GM15510 (cell line): ENCODE measurements around the gene GNG14.

Source experiments
- POLR2A ChIP-seq: IDR thresholded peaks from 3 replicates; pipeline ENCODE4 v1.6.1; 2011; ENCODE audit warnings: borderline replicate concordance; ENCODE audit not compliant: insufficient read length; ENCODE audit errors: extremely low read depth

GNG14 gene

DNA sequence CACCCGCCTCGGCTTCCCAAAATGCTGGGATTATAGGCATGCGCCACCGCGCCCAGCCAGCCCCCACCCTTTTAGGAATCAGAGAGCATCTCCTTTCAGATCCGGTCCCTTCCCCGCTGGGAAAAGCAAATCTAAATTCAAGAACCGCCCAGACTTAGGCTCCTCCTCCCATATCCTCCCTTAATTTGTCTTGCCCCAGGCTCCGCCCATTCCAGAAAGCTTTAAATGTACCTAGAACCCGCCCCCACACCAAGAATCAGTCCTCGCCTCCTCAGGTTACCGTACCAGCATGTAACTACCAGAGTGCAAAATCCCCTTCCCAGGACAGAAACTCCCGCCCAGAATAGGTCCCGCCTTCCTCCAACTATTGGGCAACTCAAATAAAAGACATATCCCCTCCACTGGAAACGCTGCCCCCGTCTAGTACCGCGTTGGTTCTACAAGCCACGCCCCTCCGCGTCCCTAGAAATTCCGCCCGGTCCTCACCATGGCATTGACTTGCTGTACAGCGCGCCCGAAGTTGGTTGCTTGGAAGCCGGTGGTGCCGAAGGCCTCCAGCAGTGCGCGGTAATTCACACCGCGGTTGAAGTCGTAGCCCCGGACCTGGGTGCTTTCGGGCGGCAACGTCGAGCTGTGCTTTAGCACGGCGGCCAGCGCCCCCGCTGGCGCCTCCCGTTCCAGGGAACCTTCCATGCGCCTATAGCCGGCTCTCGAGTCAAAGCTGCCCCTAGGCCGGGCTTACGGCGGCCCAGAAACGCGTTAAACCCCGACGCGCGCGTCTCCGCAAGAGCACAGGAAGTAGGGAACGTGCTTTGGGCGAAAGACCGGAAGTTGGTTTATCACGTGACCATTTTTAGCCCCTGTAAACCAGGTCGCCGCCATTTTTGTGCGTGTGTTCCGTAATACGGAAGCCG lies 6.5 kb upstream of the GNG14 start, which contains the start of gene DHPS:
TSS of gene DHPS (minus strand) at position 807 of the 914 bp plus-strand sequence. CDS start at position 693, 114 bp downstream.
- TF ChIP-seq POLR2A = peak; percentile 61

DNA sequence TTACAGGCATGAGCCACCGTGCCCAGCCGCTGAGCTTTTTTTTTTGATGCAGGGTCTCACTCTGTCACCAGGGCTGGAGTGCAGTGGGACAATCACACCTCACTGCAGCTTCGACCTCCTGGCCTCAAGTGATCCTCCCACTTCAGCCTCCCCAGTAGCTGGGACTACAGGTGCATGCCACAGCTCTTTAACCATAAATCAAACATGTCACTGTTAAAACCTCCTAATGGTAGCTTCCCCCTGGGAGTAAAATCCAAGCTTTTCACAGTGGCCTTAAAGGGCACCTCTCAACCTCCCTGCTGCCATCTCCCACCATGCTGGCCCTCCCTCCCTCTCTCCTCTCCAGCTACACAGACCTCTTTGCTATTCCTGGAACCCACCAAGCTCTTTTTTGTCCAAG lies 2.0 kb upstream of the GNG14 start:
- TF ChIP-seq POLR2A = no peak

DNA sequence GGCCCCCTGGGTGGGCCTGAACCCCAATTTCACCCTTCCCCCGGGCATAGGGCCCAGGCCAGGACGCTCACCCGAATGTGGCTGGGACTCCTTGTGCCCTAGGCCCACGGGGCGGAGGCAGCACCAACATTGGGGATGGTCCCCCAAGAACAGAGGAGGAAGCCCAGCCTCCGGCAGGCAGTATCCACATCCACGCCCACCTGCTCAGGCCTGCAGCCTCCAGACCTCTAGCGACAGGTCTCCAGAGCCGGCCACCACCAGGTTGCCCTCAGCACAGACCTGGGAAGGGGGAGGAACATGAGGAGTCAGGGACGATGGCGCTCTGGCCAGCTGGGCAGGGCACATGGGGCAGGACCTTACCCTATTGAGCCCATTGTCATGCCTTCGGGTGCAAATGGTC lies 1.2 kb downstream of the GNG14 start:
- TF ChIP-seq POLR2A = no peak

DNA sequence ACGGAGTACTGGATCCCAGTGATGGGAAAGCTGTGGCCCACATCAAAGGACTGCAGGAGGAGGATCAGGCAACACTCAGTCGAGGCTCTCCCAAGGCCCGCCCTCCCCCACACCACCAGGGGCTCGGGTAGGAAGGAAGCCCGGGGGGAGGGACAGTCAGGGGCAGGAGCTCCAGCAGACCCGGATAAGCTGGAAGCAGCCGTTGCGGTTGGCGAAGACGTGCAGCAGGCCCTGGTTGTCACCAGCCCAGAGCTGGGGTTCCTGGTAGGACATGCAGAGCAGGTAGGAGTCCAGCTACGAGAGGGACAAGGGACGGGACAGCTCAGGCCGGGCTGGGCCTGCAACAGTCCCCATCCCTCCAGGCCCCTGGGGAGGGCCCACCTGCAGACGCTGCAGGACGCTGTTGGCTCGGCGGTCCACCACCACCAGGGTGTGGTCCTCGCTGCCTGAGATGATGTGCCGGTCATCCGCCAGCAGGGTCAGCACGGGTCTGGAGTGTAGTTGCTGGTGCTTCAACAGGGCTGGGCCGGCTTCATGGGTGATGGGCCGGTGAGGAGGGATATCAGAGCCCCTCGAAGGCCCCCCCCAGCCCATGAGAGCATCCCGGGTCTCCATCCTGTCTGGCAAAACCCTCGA lies 1.9 kb downstream of the GNG14 start:
- TF ChIP-seq POLR2A = no peak

DNA sequence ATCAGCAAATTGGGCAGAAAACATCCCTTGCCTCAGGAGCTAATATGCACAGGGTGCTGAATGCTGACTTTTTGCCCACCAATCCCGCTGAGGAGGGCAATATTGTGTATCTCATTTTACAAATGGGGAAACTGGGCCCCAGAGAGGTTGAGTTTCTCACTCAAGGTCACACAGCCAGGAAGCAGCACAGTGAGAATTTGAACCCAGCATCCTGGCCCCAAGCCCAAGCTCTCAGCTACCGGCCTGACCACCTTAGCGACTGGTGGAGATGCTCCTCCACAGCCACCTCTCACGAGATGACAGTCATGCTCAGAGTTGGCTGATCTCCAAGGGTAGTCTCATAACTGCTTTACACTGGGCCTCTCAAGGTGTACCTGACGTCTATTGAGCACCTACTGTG lies 5.2 kb downstream of the GNG14 start:
- no peak for TF ChIP-seq POLR2A

DNA sequence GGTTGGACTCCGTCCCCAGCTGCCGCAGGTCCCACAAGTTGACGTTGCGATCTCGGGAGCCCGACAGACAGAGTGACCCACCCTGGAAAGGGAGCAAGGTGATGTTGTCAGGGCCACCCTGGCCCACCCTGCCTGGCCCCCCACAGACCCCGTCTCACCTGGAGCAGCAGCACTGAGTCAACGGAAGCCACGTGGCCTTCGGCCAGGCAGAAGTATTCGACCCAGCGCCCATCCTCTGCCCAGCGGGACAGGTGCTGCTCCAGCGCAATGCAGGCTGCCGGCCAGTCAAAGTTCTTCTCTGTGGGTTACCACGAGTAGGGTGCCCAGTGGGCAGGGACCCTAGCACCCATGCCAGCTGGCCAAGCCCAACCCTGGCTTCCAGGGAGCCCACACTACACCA lies 6.8 kb downstream of the GNG14 start:
- no peak for TF ChIP-seq POLR2A

DNA sequence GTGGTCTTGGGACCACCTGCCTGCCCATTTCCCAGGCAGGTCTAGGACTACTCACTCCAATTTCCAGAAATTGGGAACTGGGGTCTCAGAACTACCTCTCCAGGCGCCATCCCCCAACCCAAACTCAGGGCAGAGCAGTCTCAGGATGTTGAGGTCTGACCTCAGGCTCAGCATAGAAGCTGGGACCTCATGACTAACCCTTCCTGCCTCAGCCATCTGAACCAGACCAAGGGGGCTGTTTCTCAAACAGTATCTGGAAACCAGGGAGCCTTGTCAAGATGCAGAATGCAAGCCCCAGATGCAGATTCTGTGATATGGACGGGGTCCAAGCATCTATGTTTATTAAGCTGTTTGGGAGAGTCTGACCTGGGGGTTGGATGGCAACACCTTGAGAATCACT lies 7.3 kb downstream of the GNG14 start:
- no peak for TF ChIP-seq POLR2A

DNA sequence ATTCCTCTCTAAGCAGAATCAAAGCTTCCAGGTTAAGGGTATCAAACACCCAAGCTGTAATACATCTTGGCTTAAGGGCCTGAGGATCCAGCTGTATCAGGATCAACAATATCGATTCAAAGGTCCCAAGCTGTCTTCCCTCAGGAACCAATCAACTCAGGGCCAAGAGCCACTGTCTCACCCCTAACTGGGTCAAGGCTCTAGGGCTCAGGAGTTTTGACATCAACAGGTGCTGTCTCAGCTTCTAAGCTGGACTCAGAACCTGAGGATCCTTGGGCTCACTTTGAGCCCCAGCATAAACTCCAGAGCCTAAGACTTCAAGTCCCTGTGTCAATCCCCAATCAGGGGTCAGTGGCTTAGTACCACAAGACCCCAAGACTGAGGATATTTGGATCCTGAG lies 7.7 kb downstream of the GNG14 start:
- TF ChIP-seq POLR2A = no peak

DNA sequence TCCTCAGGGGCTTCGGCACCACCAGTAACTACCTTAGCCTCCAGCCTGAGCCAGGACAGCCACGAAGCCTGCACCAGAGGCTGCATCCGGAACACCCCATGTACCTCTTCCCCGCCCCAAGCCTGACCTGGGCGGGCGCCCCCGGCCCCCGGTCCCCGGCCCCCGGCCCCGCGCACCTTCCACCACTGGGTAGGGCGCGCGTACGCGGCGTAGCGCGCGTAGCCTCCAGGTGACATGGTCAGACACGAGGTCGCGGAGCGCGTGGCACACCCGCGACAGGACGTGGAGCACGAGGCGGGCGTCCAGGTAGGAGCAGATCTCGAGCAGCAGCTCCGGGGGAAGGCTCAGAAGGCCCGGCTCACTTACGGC lies 8.2 kb downstream of the GNG14 start:
- no peak for TF ChIP-seq POLR2A

DNA sequence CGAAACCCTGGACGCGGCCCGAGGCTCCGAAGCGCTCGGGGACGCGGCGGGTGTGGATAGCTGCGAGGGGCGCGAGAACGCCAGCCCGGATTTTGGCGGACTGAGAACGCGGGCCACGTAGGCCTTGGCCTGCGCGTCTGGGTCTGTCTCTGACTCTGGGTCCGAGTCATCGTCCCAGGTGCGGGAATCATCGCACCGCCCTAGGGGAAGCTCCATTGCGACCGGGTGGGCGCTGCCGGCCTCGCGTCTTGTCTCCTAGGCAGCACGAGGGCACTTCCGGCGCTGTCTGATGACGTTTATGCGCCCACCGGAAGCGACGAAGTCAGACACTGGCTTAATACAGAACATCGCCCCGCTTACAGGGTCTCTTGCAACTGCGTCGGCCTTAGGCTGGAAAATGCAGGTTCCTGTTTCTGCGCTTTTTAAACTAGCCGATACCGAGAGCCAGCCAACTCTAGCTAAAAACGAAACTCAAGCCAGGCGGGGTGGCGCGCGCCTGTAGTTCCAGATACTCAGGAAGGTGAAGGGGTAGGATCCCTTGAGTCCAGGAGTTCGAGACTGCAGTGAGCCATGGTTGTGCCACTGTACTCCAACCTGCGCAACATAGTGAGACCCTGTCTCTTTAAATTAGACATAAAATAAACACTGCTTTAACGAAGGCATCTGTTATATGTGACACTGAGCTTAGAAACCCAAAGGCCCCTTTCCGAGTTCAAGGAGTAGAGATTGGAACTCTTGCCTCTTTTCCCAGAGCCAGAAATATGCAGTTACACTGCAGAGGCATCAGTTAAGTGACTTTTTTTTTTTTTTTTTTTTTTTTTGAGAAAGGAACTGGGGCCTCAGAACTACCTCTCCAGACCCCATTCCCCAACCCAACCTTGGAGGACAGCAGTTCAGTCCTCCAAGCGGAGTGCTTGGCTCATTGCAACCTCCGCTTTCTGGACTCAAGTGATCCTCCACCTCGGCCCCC lies 8.9 kb downstream of the GNG14 start, which contains the start of gene FBXW9:
TSS of gene FBXW9 (minus strand) at position 266 of the 970 bp plus-strand sequence. CDS start at position 216, 50 bp downstream.
- peak; percentile 70 for TF ChIP-seq POLR2A

DNA sequence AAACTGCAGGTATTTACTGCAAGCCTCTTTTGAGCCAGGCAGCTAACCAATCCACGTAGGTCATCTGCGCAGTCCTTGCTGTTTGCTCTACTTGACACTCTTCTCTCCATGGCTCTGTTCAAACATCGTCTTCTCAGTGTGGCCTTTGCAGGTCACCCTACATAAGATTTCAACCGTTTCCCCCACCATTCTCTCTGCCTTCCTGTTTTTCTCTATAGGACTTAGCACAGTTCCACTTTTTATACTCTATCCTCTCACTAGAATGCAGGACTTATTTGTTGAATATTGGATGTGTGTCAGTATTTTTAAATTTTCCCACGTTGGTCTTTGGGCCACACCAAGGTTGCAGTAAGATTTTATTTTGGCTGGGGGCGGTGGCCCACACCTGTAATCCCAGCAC lies 10.3 kb downstream of the GNG14 start:
- no peak for TF ChIP-seq POLR2A

DNA sequence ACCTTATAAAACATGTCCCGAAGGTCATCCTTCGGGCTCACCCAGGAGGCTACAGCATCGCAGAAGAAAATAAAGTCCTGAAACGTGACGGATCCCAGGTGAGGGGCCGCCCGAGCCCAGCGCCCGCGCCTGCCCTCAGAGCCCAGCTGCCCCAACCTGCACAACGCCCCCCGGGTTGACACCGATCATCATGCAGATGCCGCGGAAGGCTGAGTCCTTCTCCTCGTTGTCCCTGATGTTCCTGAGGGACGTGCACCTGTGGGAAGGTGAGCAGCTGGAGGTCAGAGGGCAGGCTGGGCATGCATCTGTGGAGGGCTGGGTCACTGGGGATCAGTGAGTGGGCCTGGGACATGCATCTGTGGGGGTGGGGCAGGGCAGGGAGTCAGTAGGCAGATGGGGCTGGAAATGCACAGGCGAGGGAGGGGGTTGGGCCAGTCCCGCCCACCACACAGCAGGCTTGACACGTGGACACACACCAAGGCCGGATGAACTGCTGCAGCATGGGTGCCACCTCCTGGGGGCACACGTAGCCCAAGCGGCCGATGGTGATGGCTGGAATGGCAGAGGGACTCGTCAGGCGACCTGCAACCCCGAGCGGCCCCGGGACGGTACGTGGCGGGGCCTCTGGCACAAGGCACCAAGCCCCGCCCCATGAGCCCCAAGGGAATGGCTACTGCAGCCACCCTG lies 13.9 kb downstream of the GNG14 start:
- TF ChIP-seq POLR2A = no peak

DNA sequence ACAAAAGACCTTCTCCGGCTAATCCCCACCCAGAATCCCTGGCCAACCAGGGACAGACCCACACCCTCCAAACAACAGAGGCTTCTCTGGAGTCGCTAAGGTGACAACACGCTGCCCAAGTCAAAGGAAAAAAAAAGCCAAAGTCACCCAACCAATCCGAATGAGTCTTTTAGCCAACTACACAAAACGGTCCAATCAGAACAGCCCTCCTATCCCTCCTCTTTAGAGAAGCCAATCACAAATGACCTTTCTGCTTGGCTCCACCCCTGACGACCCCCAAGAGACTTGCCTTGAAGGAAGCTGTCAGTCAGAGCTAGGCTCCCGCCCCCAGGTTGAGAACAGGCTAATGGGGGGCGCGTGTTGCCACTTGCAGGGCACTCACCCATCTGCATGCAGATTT lies 15.2 kb downstream of the GNG14 start:
- TF ChIP-seq POLR2A = no peak

DNA sequence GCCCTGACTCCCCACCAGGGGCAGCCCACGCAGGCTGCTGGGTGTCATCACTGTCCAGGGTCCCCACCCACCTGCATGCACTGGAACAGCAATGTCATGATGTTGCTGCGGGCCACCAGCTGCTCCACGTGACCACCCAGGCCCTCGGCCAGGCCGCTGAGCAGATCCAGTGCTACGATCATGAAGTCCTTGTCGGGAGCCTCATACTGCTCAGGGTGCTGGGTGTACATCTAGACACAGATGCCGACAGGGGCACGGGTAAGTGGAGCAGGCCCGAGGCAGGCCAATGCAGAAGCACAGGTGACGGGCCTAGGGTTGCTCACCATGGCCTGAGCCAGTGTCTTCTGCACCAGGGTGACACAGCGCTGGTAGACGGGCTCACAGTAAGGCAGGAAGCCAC lies 17.4 kb downstream of the GNG14 start:
- no peak for TF ChIP-seq POLR2A
